CD4-positive, CD25-positive, alpha-beta regulatory T cell (primary cell): ENCODE measurements around the gene XRCC4. TPM values are rescaled to one million over a fixed set of nuclear protein-coding genes. Genes with fewer than 3 reads are reported as not detected.
A peak's percentile ranks its signal among the peaks of the same experiment; 100 is the strongest.

Experiments used
- ATAC-seq, 2 donors: fragments of 150-1000 bp; cut with Tn5 transposase; one replicate each; pipeline ENCODE4 v1.10.0; 2021; ENCODE audit warnings: low read depth in 2 of 2, moderate number of reproducible peaks in 2 of 2, moderate library complexity in 1 of 2
- DNase-seq, 3 donors: peaks; one replicate each; pipeline versions ENCODE4 v3.0.0 to v3.0.0-alpha.2; 2012 to 2022; ENCODE audit warnings: mixed read lengths in 1 of 3
- H3K27ac ChIP-seq: one replicate; pipeline ENCODE4 v1.7.0; 2013; ENCODE audit warnings: mild to moderate bottlenecking, low read length; ENCODE audit not compliant: insufficient read depth, poor library complexity, severe bottlenecking
- H3K27me3 ChIP-seq: one replicate; pipeline ENCODE4 v1.7.0; 2013; ENCODE audit warnings: low read length; ENCODE audit not compliant: control insufficient read depth, insufficient read depth
- H3K36me3 ChIP-seq: one replicate; pipeline ENCODE4 v1.7.0; 2013; ENCODE audit warnings: mild to moderate bottlenecking, low read length, moderate library complexity; ENCODE audit not compliant: control insufficient read depth, insufficient read depth
- H3K4me1 ChIP-seq: 2 replicates; pipeline ENCODE4 v1.7.0; 2013; ENCODE audit warnings: mild to moderate bottlenecking, low read length; ENCODE audit not compliant: insufficient read depth, control insufficient read depth, poor library complexity, severe bottlenecking
- H3K4me3 ChIP-seq: one replicate; pipeline ENCODE4 v1.7.0; 2013; ENCODE audit warnings: low read depth, mild to moderate bottlenecking, low read length, moderate library complexity
- H3K9me3 ChIP-seq, 2 experiments: 1 replicate in 1 of 2; 2 replicates in 1 of 2; pipeline ENCODE4 v1.7.0; 2013; ENCODE audit warnings: low read length in 2 of 2, mild to moderate bottlenecking in 1 of 2, moderate library complexity in 1 of 2; ENCODE audit not compliant: control insufficient read depth in 2 of 2
- H3K27ac Mint-ChIP-seq, 3 donors: one replicate each; pipeline ENCODE4 v1.8.0; 2020 to 2022; ENCODE audit warnings: mild to moderate bottlenecking in 3 of 3, mixed read lengths in 3 of 3, moderate library complexity in 2 of 3
- H3K27me3 Mint-ChIP-seq: one replicate; pipeline ENCODE4 v1.8.0; 2022; ENCODE audit warnings: mild to moderate bottlenecking, mixed read lengths
- H3K36me3 Mint-ChIP-seq: one replicate; pipeline ENCODE4 v1.8.0; 2020; ENCODE audit warnings: mixed read lengths
- H3K4me1 Mint-ChIP-seq, 4 donors: one replicate each; pipeline ENCODE4 v1.8.0; 2020 to 2022; ENCODE audit warnings: mixed read lengths in 4 of 4, mild to moderate bottlenecking in 1 of 4
- H3K4me3 Mint-ChIP-seq, 4 donors: one replicate each; pipeline ENCODE4 v1.8.0; 2020 to 2022; ENCODE audit warnings: mild to moderate bottlenecking in 4 of 4, mixed read lengths in 4 of 4, moderate library complexity in 3 of 4
- H3K9me3 Mint-ChIP-seq, 7 donors: one replicate each; pipeline ENCODE4 v1.8.0; 2020 to 2022; ENCODE audit warnings: mixed read lengths in 7 of 7, mild to moderate bottlenecking in 3 of 7, moderate library complexity in 2 of 7
- polyA plus RNA-seq, 4 donors: library from polyadenylated mRNA; unstranded; fragments of 300-500 nt; fragmentation: Illumina TruSeq; gene quantifications; one replicate each; pipeline ENCODE4 v1.2.3, GENCODE V29; 2021
- total RNA-seq: library from RNA; stranded (reverse); gene quantifications from one replicate; pipeline ENCODE4 v1.2.3, GENCODE V29; 2022

XRCC4 gene
- total and polyA plus RNA-seq, 5 donors from 2014 or later = 3.8 to 10.1 (median 6.2) TPM

GRCh38 chr5:83095163-83095956 is 18.0 kb downstream of the XRCC4 start:
- Mint-ChIP-seq H3K4me1 (peaks cover 19 to 44% (median 29%) of the 10 kb centered on the region in 4 donors), H3K27ac (no peak overlapping the region), H3K36me3 (peaks cover 6% of the 10 kb centered on the region), H3K4me3 (no peak overlapping the region), H3K27me3 (no peaks in the 10 kb centered on the region), H3K9me3 (peaks cover 0 to 23% (median 11%) of the 10 kb centered on the region in 7 donors)
- Histone ChIP-seq H3K4me3 (no peak overlapping the region), H3K27me3 (no peaks in the 10 kb centered on the region), H3K4me1 (peaks cover 12% of the 10 kb centered on the region), H3K9me3 (peaks cover 0 to 15% of the 10 kb centered on the region in 2 experiments), H3K36me3 (no peaks in the 10 kb centered on the region), H3K27ac (no peak overlapping the region)
- DNase-seq = no peak
- ATAC-seq = no peak

GRCh38 chr5:83095957-83096539 is 18.7 kb downstream of the XRCC4 start:
- DNase-seq (no peak), ATAC-seq (no peak)
- no peaks in the 10 kb centered on the region for H3K27me3 Mint-ChIP-seq
- Histone ChIP-seq H3K36me3 (no peaks in the 10 kb centered on the region), H3K4me3 (no peak overlapping the region), H3K4me1 (peaks cover 12% of the 10 kb centered on the region), H3K27me3 (no peaks in the 10 kb centered on the region), H3K9me3 (peaks cover 0 to 15% of the 10 kb centered on the region in 2 experiments), H3K27ac (no peak overlapping the region)
- H3K9me3 Mint-ChIP-seq = peaks cover 0 to 21% (median 11%) of the 10 kb centered on the region in 7 donors
- H3K4me1 Mint-ChIP-seq = peaks cover 19 to 39% (median 27%) of the 10 kb centered on the region in 4 donors
- H3K4me3 Mint-ChIP-seq = no peak overlapping the region
- H3K36me3 Mint-ChIP-seq = peaks cover 4% of the 10 kb centered on the region
- no peak overlapping the region for H3K27ac Mint-ChIP-seq

DNA sequence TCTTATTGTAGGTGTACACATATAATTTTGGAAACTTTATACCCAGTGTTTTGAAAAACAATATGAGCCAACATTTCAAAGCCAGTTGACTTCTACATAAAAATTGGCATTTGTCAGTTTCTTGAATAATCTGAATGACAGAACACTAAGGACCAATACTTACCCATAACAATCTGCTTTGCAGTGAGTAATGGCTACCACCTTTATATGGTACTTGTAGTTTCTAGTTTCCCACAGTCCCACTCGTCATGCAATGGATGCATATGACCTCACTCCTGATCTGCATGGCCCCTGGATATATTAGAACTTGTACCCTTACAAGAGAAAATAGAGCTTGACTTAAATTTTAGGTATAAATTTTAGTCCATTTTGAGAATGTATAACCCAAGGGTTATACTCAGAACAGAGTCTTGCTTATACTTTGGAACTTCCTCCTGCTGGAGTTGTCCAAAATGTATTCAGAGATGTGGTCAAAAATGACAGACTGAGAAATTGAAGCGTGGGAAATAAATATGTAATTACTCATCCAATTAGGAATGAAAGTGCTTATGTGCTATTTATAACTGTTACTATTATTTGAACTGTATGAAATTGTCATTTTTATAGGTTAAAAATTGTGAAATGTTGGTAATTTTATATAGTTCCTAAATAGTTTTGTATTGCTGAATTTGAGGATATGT is 19.5 kb downstream of the XRCC4 start:
- Mint-ChIP-seq H3K36me3 (peaks cover 4% of the 10 kb centered on the region), H3K4me3 (no peak overlapping the region), H3K27me3 (no peaks in the 10 kb centered on the region), H3K27ac (no peak overlapping the region), H3K4me1 (peaks cover 15 to 32% (median 21%) of the 10 kb centered on the region in 4 donors), H3K9me3 (peaks cover 0 to 21% (median 11%) of the 10 kb centered on the region in 7 donors)
- DNase-seq (no peak), ATAC-seq (no peak)
- Histone ChIP-seq H3K9me3 (peaks cover 0 to 15% of the 10 kb centered on the region in 2 experiments), H3K4me1 (peaks cover 6% of the 10 kb centered on the region), H3K27me3 (no peaks in the 10 kb centered on the region), H3K4me3 (no peak overlapping the region), H3K27ac (no peak overlapping the region), H3K36me3 (no peaks in the 10 kb centered on the region)

- H3K36me3 ChIP-seq = no peaks in the 10 kb centered on the region
- H3K36me3 Mint-ChIP-seq = peaks cover 4% of the 10 kb centered on the region
- no peak overlapping the region for H3K27ac ChIP-seq
- peak overlapping the region in 1 of 3 donors; percentile 82 for H3K27ac Mint-ChIP-seq
- DNase-seq = no peak
- ATAC-seq = no peak
- no peaks in the 10 kb centered on the region for H3K27me3 ChIP-seq
- H3K4me1 ChIP-seq = no peaks in the 10 kb centered on the region
- peaks cover 0 to 15% of the 10 kb centered on the region in 2 experiments for H3K9me3 ChIP-seq
- peaks cover 6 to 25% (median 15%) of the 10 kb centered on the region in 4 donors for H3K4me1 Mint-ChIP-seq
- H3K4me3 ChIP-seq = no peak overlapping the region
- H3K27me3 Mint-ChIP-seq = no peaks in the 10 kb centered on the region
- H3K4me3 Mint-ChIP-seq = no peak overlapping the region
- H3K9me3 Mint-ChIP-seq = peaks cover 0 to 19% (median 9%) of the 10 kb centered on the region in 7 donors
Measured at GRCh38 chr5:83097689-83098231, 20.4 kb downstream of the XRCC4 start.

DNA sequence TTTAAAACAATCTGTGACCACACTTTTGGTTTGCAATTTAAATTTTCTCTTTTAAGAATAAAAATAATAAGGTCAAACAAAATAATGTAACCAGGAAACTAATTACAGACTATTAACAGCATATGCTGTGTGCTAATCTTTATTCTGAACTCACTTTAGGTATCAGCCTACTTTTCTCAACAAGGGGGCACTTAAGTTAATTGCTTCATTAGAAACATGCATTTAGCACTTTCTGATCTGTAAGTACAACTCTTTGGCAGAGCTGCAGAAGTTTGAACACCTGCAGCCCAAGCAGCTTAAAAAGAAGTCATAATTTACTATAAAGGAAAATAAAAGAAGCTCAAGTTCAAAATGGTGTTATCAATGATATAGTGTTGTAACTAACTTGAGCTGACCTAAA is 21.7 kb downstream of the XRCC4 start:
- ATAC-seq = no peak
- H3K4me1 ChIP-seq = no peaks in the 10 kb centered on the region
- Mint-ChIP-seq H3K36me3 (peaks cover 6% of the 10 kb centered on the region), H3K27me3 (no peaks in the 10 kb centered on the region), H3K27ac (no peak overlapping the region), H3K9me3 (peaks cover 0 to 9% (median 2%) of the 10 kb centered on the region in 7 donors), H3K4me3 (no peak overlapping the region), H3K4me1 (peaks cover 4 to 18% (median 6%) of the 10 kb centered on the region in 4 donors)
- no peaks in the 10 kb centered on the region for H3K36me3 ChIP-seq
- DNase-seq = no peak
- peaks cover 0 to 3% of the 10 kb centered on the region in 2 experiments for H3K9me3 ChIP-seq
- no peak overlapping the region for H3K4me3 ChIP-seq
- H3K27me3 ChIP-seq = no peaks in the 10 kb centered on the region
- no peak overlapping the region for H3K27ac ChIP-seq

DNA sequence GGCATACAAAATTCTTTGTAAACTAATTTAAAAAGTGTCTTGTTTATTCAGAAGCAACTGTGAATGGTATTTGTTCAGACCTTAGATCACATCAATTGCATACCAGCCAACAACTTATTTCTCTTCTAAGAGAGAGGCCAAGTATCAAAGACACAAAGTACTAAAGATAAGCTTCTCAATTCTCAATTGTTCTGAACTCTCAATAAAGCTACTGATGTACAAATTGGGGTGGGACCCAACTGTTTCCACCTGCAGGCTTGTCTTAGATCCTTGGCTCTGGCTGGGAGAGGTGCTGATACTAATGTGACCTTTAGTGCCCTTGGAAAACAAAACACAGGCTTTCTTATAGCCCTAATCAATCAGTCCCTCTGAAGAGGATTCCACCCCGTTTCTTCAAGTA is 22.1 kb downstream of the XRCC4 start:
- Mint-ChIP-seq H3K27ac (no peak overlapping the region), H3K4me1 (peaks cover under 1 to 18% (median 5%) of the 10 kb centered on the region in 4 donors), H3K9me3 (peaks cover 0 to 9% (median under 1%) of the 10 kb centered on the region in 7 donors), H3K36me3 (peaks cover 10% of the 10 kb centered on the region), H3K27me3 (no peaks in the 10 kb centered on the region), H3K4me3 (no peak overlapping the region)
- H3K4me1 ChIP-seq = no peaks in the 10 kb centered on the region
- no peaks in the 10 kb centered on the region for H3K36me3 ChIP-seq
- no peak overlapping the region for H3K4me3 ChIP-seq
- H3K27me3 ChIP-seq = no peaks in the 10 kb centered on the region
- DNase-seq (no peak), ATAC-seq (no peak)
- no peaks in the 10 kb centered on the region for H3K9me3 ChIP-seq
- H3K27ac ChIP-seq = no peak overlapping the region

GRCh38 chr5:83101514-83101913 is 24.2 kb downstream of the XRCC4 start:
- Mint-ChIP-seq H3K4me3 (no peak overlapping the region), H3K36me3 (peaks cover 14% of the 10 kb centered on the region), H3K27ac (no peak overlapping the region), H3K9me3 (no peaks in the 10 kb centered on the region), H3K4me1 (peaks cover 0 to 13% (median 5%) of the 10 kb centered on the region in 4 donors), H3K27me3 (no peaks in the 10 kb centered on the region)
- Histone ChIP-seq H3K27me3 (no peaks in the 10 kb centered on the region), H3K36me3 (no peaks in the 10 kb centered on the region), H3K4me3 (no peak overlapping the region), H3K9me3 (no peaks in the 10 kb centered on the region), H3K27ac (no peak overlapping the region), H3K4me1 (no peaks in the 10 kb centered on the region)
- no peak for DNase-seq
- no peak for ATAC-seq
